Fibroblast of skin of right quadriceps (primary cell): ENCODE measurements around the gene BUB1.
"Not testable (repeated sequence)": the region's sequence is repeated elsewhere in the genome, so short reads cannot be mapped to it uniquely, and the experiment has no call there.

ENCODE experiments used
- DNase-seq: peaks from one replicate; pipeline ENCODE4 v3.0.0-alpha.2; 2013

BUB1 gene

DNA sequence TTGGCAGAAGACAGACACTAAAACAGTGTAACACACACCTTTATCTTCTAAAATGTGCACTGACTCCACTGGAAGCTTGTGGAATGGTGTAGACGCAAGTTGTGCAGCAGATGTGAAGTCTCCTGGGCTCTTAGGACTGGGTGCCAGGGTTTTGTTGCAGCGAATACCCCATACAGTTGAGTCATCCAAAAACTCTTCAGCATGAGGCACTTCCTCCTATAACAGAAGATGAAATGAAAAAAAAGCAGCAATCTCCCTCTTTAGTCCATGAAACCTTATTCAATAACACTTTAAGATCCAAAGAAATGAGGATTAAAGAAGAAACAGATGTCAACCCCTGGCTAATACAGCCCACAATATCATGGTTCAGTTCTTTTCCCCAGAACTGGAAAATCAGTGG is 22.2 kb downstream of the BUB1 start:
- no peak for DNase-seq

DNA sequence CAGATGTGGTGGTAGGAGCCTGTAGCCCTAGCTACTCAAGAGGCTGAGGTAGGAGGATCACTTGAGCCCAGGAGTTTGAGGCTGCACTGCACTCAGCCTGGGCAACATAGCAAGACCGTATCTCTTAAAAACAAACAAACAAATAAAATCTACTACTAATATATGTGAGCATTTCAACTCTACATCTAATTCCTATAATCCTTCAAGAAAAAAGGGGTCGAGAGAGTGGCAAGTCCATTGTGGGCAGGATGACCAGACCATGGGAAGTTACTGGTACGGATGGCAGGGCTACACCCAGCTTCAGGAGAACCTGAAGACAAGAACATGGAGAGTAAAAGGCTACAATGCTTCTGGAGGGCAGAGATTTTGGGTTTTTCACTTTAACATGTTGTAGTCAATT is 24.0 kb downstream of the BUB1 start:
- DNase-seq, result no peak

- DNase-seq, result no peak
Observed at GRCh38 chr2:110650346-110650745, 27.5 kb downstream of the BUB1 start.

DNA sequence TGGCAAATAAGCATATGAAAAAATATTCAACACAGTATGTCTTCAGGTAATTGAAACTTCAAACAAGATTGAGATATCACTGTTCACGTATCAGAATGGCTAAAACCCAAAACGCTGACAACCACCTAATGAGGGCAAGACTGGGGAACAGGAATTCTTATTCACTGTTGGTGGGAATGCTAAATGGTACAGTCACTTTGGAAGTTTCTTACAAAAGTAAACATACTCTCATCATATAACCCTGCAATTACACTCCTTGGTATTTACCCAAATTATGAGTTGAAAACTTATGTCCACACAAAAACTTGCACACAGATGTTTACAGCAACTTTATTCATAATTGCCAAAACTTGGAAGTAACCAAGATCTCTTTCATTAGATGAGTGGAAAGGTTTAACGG is 30.1 kb downstream of the BUB1 start:
- DNase-seq, result no peak

- no peak for DNase-seq
Observed at GRCh38 chr2:110645616-110646015, 32.2 kb downstream of the BUB1 start.

DNA sequence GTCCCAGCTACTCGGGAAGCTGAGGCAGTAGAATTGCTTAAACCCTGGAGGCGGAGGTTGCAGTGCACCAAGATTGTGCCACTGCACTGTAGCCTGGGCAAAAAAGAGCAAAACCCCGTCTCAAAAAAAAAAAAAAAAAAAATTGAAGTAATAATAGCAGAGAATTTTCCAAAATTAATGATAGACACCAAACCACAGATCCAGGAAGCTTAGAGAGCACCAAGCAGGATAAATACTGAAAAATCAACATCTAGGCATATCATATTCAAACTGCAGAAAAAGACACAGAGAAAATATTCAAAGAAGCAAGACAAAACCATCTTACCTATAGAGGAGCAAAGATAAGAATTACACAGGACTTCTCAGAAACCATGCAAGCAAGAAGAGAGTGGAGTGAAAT is 33.5 kb downstream of the BUB1 start:
- DNase-seq, result no peak

DNA sequence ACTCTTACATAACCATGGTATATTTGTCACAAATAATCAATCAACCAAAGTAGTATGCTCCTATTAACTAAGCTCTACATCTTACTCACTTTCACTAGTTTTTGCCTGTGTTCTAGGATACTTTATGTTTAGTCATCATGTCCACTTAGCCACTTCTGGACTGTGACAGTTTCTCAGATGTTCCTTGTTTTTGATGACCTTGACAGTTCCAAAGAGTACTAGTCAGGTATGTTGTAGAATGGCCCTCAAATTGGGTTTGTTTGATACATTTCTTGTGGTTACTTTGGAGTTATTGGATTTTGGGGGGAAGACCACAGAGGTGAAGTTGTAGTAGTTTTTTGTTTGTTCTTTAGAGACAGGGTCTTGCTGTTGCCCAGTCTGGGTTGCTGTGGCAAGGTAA is 35.5 kb downstream of the BUB1 start:
- no peak for DNase-seq

DNA sequence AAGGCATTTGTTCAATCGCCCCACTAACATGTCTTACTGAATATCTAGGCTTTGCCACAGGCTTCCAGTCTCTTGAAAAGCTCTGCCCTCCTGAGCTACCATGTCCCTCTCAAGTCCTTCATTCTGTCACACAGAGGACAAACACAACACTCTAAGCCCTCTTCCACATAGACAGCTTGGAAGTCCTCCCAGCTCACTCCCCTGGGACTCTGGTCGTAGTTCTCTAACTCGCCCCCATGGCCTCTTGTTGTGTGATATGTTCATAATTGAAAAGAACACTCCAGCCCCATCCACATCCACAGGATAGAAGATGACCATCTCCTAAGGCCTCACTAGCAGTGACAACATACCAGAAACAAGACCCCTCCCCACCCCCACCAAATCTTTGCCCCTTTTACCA is 37.9 kb downstream of the BUB1 start:
- DNase-seq, result no peak

DNA sequence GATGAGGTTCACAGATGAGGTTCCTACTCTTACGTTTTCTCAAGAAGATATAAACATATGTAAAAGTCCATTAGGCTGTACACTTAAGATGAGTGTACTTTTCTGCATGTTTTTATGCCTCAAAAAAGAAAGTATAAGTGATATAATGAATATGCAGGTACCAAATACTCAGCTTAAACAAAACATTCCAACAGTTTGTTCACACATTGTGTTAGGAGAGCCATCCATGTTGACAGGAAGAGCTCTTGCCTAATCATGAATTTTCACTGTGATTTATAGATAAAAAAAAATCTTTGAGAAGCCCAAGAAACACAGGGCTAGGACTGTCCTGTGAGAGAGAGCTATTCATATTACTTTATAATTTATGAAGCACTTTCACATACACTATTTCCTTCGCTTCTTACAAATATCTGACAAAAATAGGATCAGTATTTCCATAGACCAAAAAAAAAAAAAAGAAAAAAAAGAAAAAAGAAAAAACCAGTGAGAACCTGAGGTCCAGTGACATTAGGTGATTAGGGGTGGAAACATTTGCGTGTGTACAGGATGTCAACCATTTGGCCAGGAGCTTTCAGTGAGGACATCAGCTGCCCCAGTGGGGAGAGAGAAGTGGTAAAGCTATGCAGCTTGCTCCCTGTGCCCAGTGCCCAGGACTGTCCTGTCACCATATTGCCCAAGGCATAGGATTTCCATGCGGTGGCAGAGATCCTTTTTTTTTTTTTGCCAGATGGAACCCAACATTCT is 38.7 kb downstream of the BUB1 start:
- no peak for DNase-seq

GRCh38 chr2:110638004-110638403 is 39.9 kb downstream of the BUB1 start:
- no peak for DNase-seq

DNA sequence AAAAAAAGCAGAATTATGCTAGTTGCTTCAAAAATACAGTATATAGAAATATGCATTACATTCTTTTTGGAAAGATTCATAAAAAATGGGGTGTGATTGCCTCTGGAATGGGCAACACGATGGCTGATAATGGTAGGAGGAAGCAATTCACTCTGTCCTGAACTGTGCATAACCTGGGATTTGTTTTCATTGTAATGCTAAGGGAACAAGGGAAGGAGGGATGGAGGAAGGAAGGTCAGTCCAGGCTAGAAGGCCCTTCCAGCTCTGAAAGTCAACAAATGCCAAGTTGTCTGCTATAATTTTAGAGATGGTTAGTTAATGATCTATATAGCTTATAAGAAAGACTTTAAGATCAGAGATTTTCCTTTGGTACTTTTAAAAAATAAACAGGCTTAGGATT is 40.8 kb downstream of the BUB1 start:
- DNase-seq, result no peak

GRCh38 chr2:110635949-110636628 is 41.8 kb downstream of the BUB1 start:
- DNase-seq, result not testable (repeated sequence)

GRCh38 chr2:110627348-110627747 is 50.5 kb downstream of the BUB1 start:
- DNase-seq, result not testable (repeated sequence)

- DNase-seq, result not testable (repeated sequence)
Observed at GRCh38 chr2:110619326-110619939, 58.4 kb downstream of the BUB1 start.

- DNase-seq, result not testable (repeated sequence)
Observed at GRCh38 chr2:110613927-110614326, 63.9 kb downstream of the BUB1 start.

DNA sequence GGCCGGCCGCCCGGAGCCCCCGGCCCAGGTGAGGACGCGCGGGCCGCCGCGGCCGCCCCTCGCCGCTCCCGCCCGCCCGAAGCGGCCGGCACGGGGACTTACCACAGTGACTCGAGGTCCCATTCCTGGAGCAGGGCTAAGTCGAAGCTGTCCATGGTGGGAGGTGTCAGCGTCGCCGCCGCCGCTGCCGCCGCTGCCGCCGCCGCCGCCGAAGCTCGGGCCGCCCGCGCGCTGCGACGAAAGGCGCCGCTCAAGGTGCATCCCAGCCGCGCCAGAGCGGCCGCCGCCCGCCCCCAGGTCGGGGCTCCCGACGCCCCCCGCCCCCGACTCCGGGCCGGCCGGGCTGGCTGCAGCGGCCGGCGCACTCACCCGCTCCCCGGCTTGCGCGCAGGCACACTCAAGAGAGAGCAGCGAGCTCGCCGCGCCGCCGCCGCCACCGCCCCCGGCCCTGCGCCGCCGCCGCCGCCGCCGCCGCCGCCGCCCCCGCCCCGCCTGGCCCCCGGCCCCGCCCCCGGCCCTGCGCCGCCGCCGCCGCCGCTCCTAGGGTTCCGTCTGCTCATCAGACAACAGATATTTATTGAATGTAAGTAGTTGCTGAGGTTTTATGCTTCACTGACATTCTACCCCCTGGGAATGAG is 67.1 kb downstream of the BUB1 start:
- DNase-seq, result not testable (repeated sequence)

- not testable (repeated sequence) for DNase-seq
Observed at GRCh38 chr2:110609843-110610612, 67.8 kb downstream of the BUB1 start.

DNA sequence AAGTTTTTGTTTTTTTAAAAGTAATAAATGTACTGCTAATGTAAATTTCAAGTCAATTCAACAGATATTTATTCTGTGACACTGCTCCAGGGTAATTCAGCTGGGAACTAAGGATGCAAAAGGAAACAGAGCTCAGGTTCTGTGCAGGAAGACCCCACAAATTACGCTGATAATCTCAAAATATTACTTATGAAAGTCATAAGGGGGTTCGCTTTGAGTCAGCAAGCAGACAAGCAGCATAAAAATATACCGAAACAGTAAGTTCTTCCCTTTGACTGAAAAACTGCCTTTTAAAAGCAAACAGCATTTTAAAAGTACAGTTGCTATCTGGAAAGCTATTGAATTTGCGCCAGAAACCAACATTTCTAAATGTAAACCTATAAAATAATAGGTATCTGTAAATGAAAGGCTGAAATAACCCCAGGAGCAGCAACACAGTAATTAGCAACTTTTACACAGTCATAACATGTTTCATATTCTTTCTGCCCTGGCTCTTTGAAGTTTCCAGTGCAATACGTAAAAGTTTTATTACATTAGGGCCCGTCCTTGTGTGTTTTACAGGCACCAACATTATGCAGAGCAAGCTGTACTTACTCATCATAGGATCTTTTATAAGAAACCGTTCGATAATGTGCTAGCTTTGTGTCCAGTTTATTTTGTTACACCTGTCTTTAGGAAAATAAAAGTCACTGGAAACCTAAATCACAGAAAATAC is 68.9 kb downstream of the BUB1 start:
- not testable (repeated sequence) for DNase-seq

DNA sequence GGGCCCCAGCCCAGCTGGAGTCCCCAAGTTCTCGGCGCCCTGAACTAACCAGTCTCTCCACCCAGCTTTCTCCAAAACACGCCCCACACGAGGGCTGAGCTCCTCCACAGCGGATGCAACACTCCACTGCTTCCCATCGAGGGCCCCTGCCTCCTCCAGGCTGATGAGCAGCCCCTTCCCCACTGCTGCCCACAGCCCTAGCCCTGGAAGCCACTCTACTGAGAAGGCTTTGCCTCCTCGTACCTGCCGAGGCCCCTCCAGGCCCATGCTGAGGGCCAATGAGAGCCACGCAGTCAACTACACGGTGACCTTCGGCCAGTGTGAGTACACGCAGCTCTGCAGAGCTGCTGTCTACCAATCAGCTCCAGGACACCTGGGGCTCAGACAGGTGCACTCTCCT is 72.8 kb downstream of the BUB1 start:
- not testable (repeated sequence) for DNase-seq

GRCh38 chr2:110603917-110604591 is 73.8 kb downstream of the BUB1 start:
- not testable (repeated sequence) for DNase-seq

DNA sequence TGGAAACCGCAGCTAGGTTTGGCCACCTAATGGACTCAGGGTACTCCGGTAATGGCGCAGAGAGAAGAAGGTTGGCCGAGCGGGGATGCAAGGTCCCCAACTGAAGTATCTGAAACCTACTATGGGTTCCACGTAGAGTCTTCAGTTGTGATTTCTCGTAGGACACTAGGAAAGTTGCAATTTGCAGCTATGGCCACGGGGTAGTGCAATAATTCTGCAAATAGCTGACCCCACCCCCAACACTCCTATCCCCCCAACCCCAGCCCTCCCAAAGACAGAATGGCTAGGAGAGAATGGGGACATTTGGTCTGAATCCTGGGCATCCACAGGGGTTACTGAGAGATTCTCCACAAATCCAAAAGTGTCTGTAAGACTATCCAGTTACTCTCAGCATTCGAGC is 75.7 kb downstream of the BUB1 start:
- not testable (repeated sequence) for DNase-seq

DNA sequence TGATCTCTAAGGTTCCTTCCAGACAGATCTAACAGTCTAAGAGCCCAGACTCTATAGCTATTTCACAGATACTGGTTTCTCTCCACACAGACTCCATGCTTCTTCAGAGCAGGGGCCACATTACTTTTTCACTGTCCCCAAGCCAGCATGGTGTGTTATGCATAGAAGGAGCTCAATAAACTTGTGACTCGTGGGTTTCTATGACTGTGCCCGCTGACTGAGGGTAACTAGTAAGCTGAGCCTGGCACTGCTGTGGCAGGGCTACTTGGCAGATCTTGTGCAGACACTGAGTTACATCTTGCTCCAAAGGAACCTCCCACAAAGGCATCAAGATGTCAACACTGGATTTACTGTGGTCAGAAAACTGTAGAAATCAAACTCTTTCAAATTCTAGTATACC is 85.9 kb downstream of the BUB1 start:
- not testable (repeated sequence) for DNase-seq
